ENCODE results near the gene MYBBP1A.
A peak's percentile ranks its signal among the peaks of the same experiment; 100 is the strongest.

The MYBBP1A gene

GRCh38 chr17:4565209-4566141 lies 10.3 kb upstream of the MYBBP1A start:
- DNase-seq (ENCODE audit: low read depth): peak; percentile 73
- H3K4me3 ChIP-seq (ENCODE audit: low read length): no peak overlapping the region
- peak; percentile 89 for TF ChIP-seq CTCF (conservative IDR thresholded peaks at IDR 0.05; ENCODE audit: low read length)

GRCh38 chr17:4562015-4562969 lies 7.1 kb upstream of the MYBBP1A start:
- no peak for TF ChIP-seq CTCF (conservative IDR thresholded peaks at IDR 0.05; ENCODE audit: low read length)
- peak; percentile 32 for DNase-seq (ENCODE audit: low read depth)
- H3K4me3 ChIP-seq (ENCODE audit: low read length): no peak overlapping the region

- no peak overlapping the region for H3K4me3 ChIP-seq (ENCODE audit: low read length)
- DNase-seq (ENCODE audit: low read depth): peak; percentile 20
- no peak for TF ChIP-seq CTCF (conservative IDR thresholded peaks at IDR 0.05; ENCODE audit: low read length)
Observed at GRCh38 chr17:4560837-4561256, 5.7 kb upstream of the MYBBP1A start.

- H3K4me3 ChIP-seq (ENCODE audit: low read length): no peak within 1 kb of the TSS
- TF ChIP-seq CTCF (conservative IDR thresholded peaks at IDR 0.05; ENCODE audit: low read length): no peak
- DNase-seq (ENCODE audit: low read depth): no peak
Observed at GRCh38 chr17:4560421-4560820, 5.2 kb upstream of the MYBBP1A start, which contains the start of gene GGT6. Gene GGT6, minus strand, starts transcription at chr17:4560577. Its CDS starts 56 bp downstream, at chr17:4560521.

GRCh38 chr17:4559966-4560365 lies 4.8 kb upstream of the MYBBP1A start:
- DNase-seq (ENCODE audit: low read depth): no peak
- no peak for TF ChIP-seq CTCF (conservative IDR thresholded peaks at IDR 0.05; ENCODE audit: low read length)
- H3K4me3 ChIP-seq (ENCODE audit: low read length): no peak overlapping the region

- no peak for TF ChIP-seq CTCF (conservative IDR thresholded peaks at IDR 0.05; ENCODE audit: low read length)
- no peak for DNase-seq (ENCODE audit: low read depth)
- H3K4me3 ChIP-seq (ENCODE audit: low read length): no peak overlapping the region
Observed at GRCh38 chr17:4559139-4559791, 4.1 kb upstream of the MYBBP1A start.

Measured in AG10803 (cell line).